Uterus (tissue), 2 donors: ENCODE measurements around the gene RHBDD3.

ENCODE experiments used
- POLR2A ChIP-seq, 2 donors: fragments of 450-650 bp; IDR thresholded peaks; one replicate each; pipeline ENCODE4 v1.6.1; 2016; ENCODE audit warnings: antibody characterized with exemption in 2 of 2, mild to moderate bottlenecking in 1 of 2, moderate library complexity in 1 of 2
- TF ChIP-seq, protein P1 (sequence below), 4 experiments: fragments of 200-600 bp in 2 of 4; fragments of 450-650 bp in 2 of 4; sonication (generic) in 2 of 4; IDR thresholded peaks; one replicate each; pipeline ENCODE4 v1.5.1; 2016 to 2019; ENCODE audit warnings: antibody characterized with exemption in 4 of 4, mild to moderate bottlenecking in 2 of 4, moderate library complexity in 1 of 4

DNA sequence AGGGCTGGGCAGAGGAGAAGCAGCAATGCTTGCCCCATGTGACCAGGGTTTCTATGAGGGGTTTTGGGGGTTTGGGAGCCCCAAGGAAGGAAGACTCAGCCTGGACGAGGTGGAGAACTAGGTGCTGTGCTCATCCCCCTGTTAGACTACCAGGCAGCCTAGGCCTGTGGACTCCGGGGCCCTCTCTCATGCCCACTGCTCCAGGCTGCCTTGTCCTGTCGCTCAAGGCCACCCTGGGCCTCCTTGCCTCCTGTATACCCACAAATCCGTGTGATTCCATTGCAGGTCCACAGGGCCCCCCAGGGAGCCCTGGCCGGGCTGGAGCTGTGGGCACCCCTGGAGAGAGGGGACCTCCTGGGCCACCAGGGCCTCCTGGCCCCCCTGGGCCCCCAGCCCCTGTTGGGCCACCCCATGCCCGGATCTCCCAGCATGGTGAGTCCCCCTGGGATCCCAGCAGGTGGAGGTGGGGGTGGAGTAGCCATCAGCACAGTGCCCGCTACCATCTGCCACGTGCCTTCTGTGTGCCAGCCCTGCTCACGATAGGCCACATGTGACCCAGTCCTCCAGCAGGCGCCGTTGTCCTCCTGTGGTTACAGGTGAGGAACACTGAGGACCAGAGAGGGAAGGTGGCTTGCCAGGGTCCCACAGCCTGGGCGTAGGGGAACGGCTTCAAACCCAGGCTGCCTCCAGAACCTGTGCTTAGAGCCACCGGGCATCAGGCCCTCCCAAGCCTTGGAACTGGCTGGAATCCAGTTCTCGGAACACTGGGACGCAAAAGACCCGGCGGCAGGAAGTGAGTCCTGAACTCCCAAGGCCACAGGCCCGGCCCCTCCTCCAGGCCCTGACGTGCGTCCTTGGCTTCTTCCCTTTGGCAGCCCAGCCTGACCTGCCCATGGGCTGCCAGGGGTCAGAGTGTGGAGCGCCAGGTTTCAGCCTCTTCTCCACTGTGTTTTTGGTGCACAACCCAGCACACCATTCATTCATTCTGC lies 35.5 kb downstream of the RHBDD3 start:
- TF ChIP-seq, protein P1, sequence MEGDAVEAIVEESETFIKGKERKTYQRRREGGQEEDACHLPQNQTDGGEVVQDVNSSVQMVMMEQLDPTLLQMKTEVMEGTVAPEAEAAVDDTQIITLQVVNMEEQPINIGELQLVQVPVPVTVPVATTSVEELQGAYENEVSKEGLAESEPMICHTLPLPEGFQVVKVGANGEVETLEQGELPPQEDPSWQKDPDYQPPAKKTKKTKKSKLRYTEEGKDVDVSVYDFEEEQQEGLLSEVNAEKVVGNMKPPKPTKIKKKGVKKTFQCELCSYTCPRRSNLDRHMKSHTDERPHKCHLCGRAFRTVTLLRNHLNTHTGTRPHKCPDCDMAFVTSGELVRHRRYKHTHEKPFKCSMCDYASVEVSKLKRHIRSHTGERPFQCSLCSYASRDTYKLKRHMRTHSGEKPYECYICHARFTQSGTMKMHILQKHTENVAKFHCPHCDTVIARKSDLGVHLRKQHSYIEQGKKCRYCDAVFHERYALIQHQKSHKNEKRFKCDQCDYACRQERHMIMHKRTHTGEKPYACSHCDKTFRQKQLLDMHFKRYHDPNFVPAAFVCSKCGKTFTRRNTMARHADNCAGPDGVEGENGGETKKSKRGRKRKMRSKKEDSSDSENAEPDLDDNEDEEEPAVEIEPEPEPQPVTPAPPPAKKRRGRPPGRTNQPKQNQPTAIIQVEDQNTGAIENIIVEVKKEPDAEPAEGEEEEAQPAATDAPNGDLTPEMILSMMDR (IDR thresholded peaks at IDR 0.05), result no peak
- TF ChIP-seq POLR2A (IDR thresholded peaks at IDR 0.05), result no peak
